ENCODE measurements around the gene GANC.

Gene GANC

DNA sequence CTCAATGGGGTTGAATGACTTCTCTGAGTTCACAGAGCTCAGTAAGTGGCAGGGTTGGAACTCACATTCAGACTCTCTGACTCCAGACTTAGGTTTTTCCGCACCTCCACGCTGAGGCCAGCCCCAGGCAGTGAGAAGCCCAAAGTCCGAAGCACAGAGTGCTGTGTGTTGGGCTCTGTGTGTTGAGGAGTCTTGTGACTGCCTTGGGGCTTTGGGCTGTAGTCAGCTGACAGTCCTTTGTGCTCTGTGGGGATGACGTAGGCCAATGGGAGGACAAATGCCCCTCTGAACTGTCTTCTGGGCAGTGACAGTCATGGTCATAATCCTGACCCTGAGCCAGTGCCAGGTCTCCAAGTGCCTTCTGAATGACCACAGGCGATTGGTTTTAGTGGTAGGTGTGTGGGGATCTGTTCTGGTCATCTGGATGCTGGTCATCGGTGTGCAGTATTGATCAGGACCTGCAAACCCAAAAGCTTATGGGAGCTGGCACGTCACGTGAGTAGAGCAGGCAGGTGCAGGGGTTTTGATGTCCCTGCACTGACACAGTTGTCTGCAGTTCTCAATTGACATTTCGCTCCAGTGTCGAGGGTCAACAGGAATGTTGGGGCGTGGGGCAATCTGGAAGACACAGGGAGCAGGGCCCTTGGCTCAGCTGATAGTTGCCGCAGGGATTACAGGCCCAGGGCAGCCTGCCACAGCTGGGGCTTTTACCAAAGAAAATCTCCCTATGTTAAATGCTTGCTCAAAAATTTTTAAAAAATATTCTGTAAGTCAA, 131.6 kb downstream of the GANC start:
- H2BK12ac ChIP-seq (ENCODE audit: low read length): no peak overlapping the region
- no peak overlapping the region for H3K4me3 ChIP-seq (ENCODE audit: low read depth, low read length)
- H3K9ac ChIP-seq (ENCODE audit: low read length): no peak overlapping the region
- DNase-seq: no peak
- no peak overlapping the region for H2AK5ac ChIP-seq (ENCODE audit: low read length)
- no peak overlapping the region for H2AFZ ChIP-seq (ENCODE audit: insufficient read depth, low read length, poor library complexity)
- H2BK5ac ChIP-seq (ENCODE audit: low read depth, low read length, poor library complexity): no peak overlapping the region
- no peak overlapping the region for H3K4ac ChIP-seq (ENCODE audit: low read depth, low read length)
- H4K8ac ChIP-seq (ENCODE audit: low read depth, low read length): no peak overlapping the region
- no peak overlapping the region for H2BK120ac ChIP-seq (ENCODE audit: insufficient read depth, low read length, poor library complexity)
- no peak overlapping the region for H3K14ac ChIP-seq (ENCODE audit: low read length)
- no peak overlapping the region for H3K18ac ChIP-seq (ENCODE audit: low read length)
- no peak overlapping the region for H3K27ac ChIP-seq (ENCODE audit: low read depth, low read length)
- H3K79me1 ChIP-seq (ENCODE audit: low read length): no peaks in the 10 kb centered on the region
- H3K27me3 ChIP-seq (ENCODE audit: insufficient read depth, low read length): no peaks in the 10 kb centered on the region
- no peaks in the 10 kb centered on the region for H3K4me1 ChIP-seq (ENCODE audit: control insufficient read depth in 1 of 2, insufficient read depth in 2 of 2, low read length in 2 of 2)
- H3K9me3 ChIP-seq (ENCODE audit: insufficient read depth, low read depth, low read length): no peaks in the 10 kb centered on the region
- no peak overlapping the region for H3K23ac ChIP-seq (ENCODE audit: low read length)
- H3K4me2 ChIP-seq (ENCODE audit: low read length): no peak overlapping the region
- no peak overlapping the region for H4K91ac ChIP-seq (ENCODE audit: low read depth, low read length)
- no peak overlapping the region for H4K12ac ChIP-seq (ENCODE audit: low read depth, low read length)
- WGBS (ENCODE audit: extremely low coverage, insufficient coverage, insufficient read length): no CpG with 5 or more reads among the region's 12 CpGs
- no peaks in the 10 kb centered on the region for H3K36me3 ChIP-seq (ENCODE audit: control insufficient read depth in 1 of 2, insufficient read depth in 2 of 2, low read length in 2 of 2)
- no peaks in the 10 kb centered on the region for H3K79me2 ChIP-seq (ENCODE audit: control insufficient read depth, insufficient read depth, low read length, poor library complexity)

GRCh38 chr15:42405863-42406482, 133.0 kb downstream of the GANC start:
- Histone ChIP-seq H4K8ac (ENCODE audit: low read depth, low read length) (no peak overlapping the region), H4K12ac (ENCODE audit: low read depth, low read length) (no peak overlapping the region), H3K4ac (ENCODE audit: low read depth, low read length) (no peak overlapping the region), H2BK120ac (ENCODE audit: insufficient read depth, low read length, poor library complexity) (no peak overlapping the region), H3K27me3 (ENCODE audit: insufficient read depth, low read length) (no peaks in the 10 kb centered on the region), H3K9ac (ENCODE audit: low read length) (no peak overlapping the region), H3K23ac (ENCODE audit: low read length) (no peak overlapping the region), H3K18ac (ENCODE audit: low read length) (no peak overlapping the region), H3K4me1 (ENCODE audit: control insufficient read depth in 1 of 2, insufficient read depth in 2 of 2, low read length in 2 of 2) (no peaks in the 10 kb centered on the region), H3K27ac (ENCODE audit: low read depth, low read length) (no peak overlapping the region), H2BK12ac (ENCODE audit: low read length) (no peak overlapping the region), H3K79me1 (ENCODE audit: low read length) (no peaks in the 10 kb centered on the region), H3K9me3 (ENCODE audit: insufficient read depth, low read depth, low read length) (no peaks in the 10 kb centered on the region), H3K79me2 (ENCODE audit: control insufficient read depth, insufficient read depth, low read length, poor library complexity) (no peaks in the 10 kb centered on the region), H3K4me2 (ENCODE audit: low read length) (no peak overlapping the region), H3K36me3 (ENCODE audit: control insufficient read depth in 1 of 2, insufficient read depth in 2 of 2, low read length in 2 of 2) (peaks cover 0 to 6% of the 10 kb centered on the region in 2 experiments), H4K91ac (ENCODE audit: low read depth, low read length) (no peak overlapping the region), H2AFZ (ENCODE audit: insufficient read depth, low read length, poor library complexity) (no peak overlapping the region), H2AK5ac (ENCODE audit: low read length) (no peak overlapping the region), H2BK5ac (ENCODE audit: low read depth, low read length, poor library complexity) (no peak overlapping the region), H3K4me3 (ENCODE audit: low read depth, low read length) (no peak overlapping the region), H3K14ac (ENCODE audit: low read length) (no peak overlapping the region)
- no CpG with 5 or more reads among the region's 6 CpGs for WGBS (ENCODE audit: extremely low coverage, insufficient coverage, insufficient read length)
- DNase-seq: no peak

Measured in trophoblast cell (in vitro differentiated cells and primary cell).